Measurements from ENCODE around the gene FAM171A1. TPM values are rescaled to one million over a fixed set of nuclear protein-coding genes. Genes with fewer than 3 reads are reported as not detected.

Gene FAM171A1
- polyA plus RNA-seq, 1 of the 3 experiments (the other 2 are of a cell fraction) = 26.3 TPM

GRCh38 chr10:15197911-15198310 lies 173.2 kb downstream of the FAM171A1 start:
- ChIA-PET CTCF (no interaction called here), POLR2A (no interaction called here)
- H3K9me3 ChIP-seq = no peaks in the 10 kb centered on the region
- no peaks in the 10 kb centered on the region for H3K9me2 ChIP-seq
- H3K36me3 ChIP-seq (replicated peaks in 1 of 2; ENCODE audit: control insufficient read depth in 1 of 2, insufficient read depth in 2 of 2, low read length in 1 of 2) = no peaks in the 10 kb centered on the region
- H3K79me2 ChIP-seq (ENCODE audit: insufficient read depth) = no peaks in the 10 kb centered on the region
- H4K20me1 ChIP-seq (ENCODE audit: insufficient read depth) = no peaks in the 10 kb centered on the region
- H3K27ac ChIP-seq (ENCODE audit: low read depth in 2 of 2, low read length in 1 of 2) = peak overlapping the region in 1 of 2 experiments; percentile 63; a peak in 2 of 4 replicates
- H3K9ac ChIP-seq = no peak overlapping the region
- H3K4me1 ChIP-seq (ENCODE audit: control insufficient read depth in 1 of 2, insufficient read depth in 2 of 2, low read depth in 1 of 2, low read length in 1 of 2) = peaks cover 0 to 45% of the 10 kb centered on the region in 2 experiments; a peak in 3 of 4 replicates
- H3K4me3 ChIP-seq (ENCODE audit: low read depth in 2 of 2, low read length in 1 of 2) = no peak overlapping the region
- DNase-seq = no peak
- H3K27me3 ChIP-seq (ENCODE audit: insufficient read depth) = no peaks in the 10 kb centered on the region
- no peak overlapping the region for H2AFZ ChIP-seq (ENCODE audit: low read depth)
- TF ChIP-seq ZBTB33 (IDR thresholded peaks at IDR 0.05; ENCODE audit: borderline replicate concordance, low read depth) (no peak), TCF12 (IDR thresholded peaks at IDR 0.05) (0 out of 2 replicates have a peak, but pooled peaks have one; percentile 8), RXRA (IDR thresholded peaks at IDR 0.05; ENCODE audit: borderline replicate concordance, low read depth) (no peak), TEAD4 (IDR thresholded peaks at IDR 0.05; ENCODE audit: borderline replicate concordance, insufficient read depth) (no peak), IRF3 (IDR thresholded peaks at IDR 0.05; ENCODE audit: low read depth, low read length) (no peak)
- 76% methylated on average over 4 of the region's 4 CpGs for WGBS (ENCODE audit: low lambda C conversion rate)
- H3K4me2 ChIP-seq = peak overlapping the region; percentile 32; the same call in 1 of the 2 replicates
- peaks cover 36% of the 10 kb centered on the region for H3F3A ChIP-seq (replicated peaks; ENCODE audit: insufficient read depth)

GRCh38 chr10:15197276-15197675 lies 173.8 kb downstream of the FAM171A1 start:
- ChIA-PET CTCF (interaction anchor here (1.6 kb wide), 1 partner anchor 11 kb away, joined by 3 read pairs; no protein-coding TSS in a partner anchor), POLR2A (no interaction called here)
- Histone ChIP-seq H3K9me3 (no peaks in the 10 kb centered on the region), H3K79me2 (ENCODE audit: insufficient read depth) (no peaks in the 10 kb centered on the region), H3K9ac (no peak overlapping the region), H3K27me3 (ENCODE audit: insufficient read depth) (no peaks in the 10 kb centered on the region), H3K4me3 (ENCODE audit: low read depth in 2 of 2, low read length in 1 of 2) (no peak overlapping the region; a peak in 1 of 4 replicates), H3K27ac (ENCODE audit: low read depth in 2 of 2, low read length in 1 of 2) (peak overlapping the region in 1 of 2 experiments; percentile 63; a peak in 2 of 4 replicates), H3F3A (replicated peaks; ENCODE audit: insufficient read depth) (peaks cover 30% of the 10 kb centered on the region), H3K36me3 (replicated peaks in 1 of 2; ENCODE audit: control insufficient read depth in 1 of 2, insufficient read depth in 2 of 2, low read length in 1 of 2) (no peaks in the 10 kb centered on the region), H4K20me1 (ENCODE audit: insufficient read depth) (no peaks in the 10 kb centered on the region), H3K4me2 (peak overlapping the region; percentile 32; the same call in 1 of the 2 replicates), H2AFZ (ENCODE audit: low read depth) (no peak overlapping the region), H3K4me1 (ENCODE audit: control insufficient read depth in 1 of 2, insufficient read depth in 2 of 2, low read depth in 1 of 2, low read length in 1 of 2) (peaks cover 0 to 39% of the 10 kb centered on the region in 2 experiments; a peak in 3 of 4 replicates), H3K9me2 (no peaks in the 10 kb centered on the region)
- DNase-seq = no peak
- 42% methylated on average over 2 of the region's 2 CpGs for WGBS (ENCODE audit: low lambda C conversion rate)
- TF ChIP-seq RFX5 (IDR thresholded peaks at IDR 0.05; ENCODE audit: low read length) (no peak), IRF3 (IDR thresholded peaks at IDR 0.05; ENCODE audit: low read depth, low read length) (no peak), EP300 (IDR thresholded peaks at IDR 0.05; ENCODE audit: borderline replicate concordance in 1 of 2, low read depth in 1 of 2, low read length in 1 of 2) (peak in 1 of 2 experiments; percentile 64; a peak in 2 of 4 replicates), PBX3 (IDR thresholded peaks at IDR 0.05) (peak; percentile 64; the same call in 1 of the 2 replicates), MXI1 (IDR thresholded peaks at IDR 0.05; ENCODE audit: low read depth, low read length) (no peak), FOXJ3 (CRISPR knock-in tag; IDR thresholded peaks at IDR 0.05) (no peak), TCF12 (IDR thresholded peaks at IDR 0.05) (peak; percentile 74; the same call in 1 of the 2 replicates), TAF1 (IDR thresholded peaks at IDR 0.05; ENCODE audit: borderline replicate concordance, low read depth, low read length) (no peak), NRF1 (IDR thresholded peaks at IDR 0.05; ENCODE audit: low read depth, low read length) (no peak), GATA2 (CRISPR knock-in tag; IDR thresholded peaks at IDR 0.05) (no peak), YY1 (IDR thresholded peaks at IDR 0.05; ENCODE audit: low read depth) (no peak), TEAD4 (IDR thresholded peaks at IDR 0.05; ENCODE audit: borderline replicate concordance, insufficient read depth) (0 out of 2 replicates have a peak, but pooled peaks have one; percentile 14), CHD2 (IDR thresholded peaks at IDR 0.05; ENCODE audit: low read length, partially characterized antibody) (no peak), RCOR1 (IDR thresholded peaks at IDR 0.05; ENCODE audit: low read length) (no peak), FOSL2 (IDR thresholded peaks at IDR 0.05; ENCODE audit: borderline replicate concordance, low read depth) (peak; percentile 55; the same call in 1 of the 2 replicates), MEF2A (IDR thresholded peaks at IDR 0.05; ENCODE audit: borderline replicate concordance, low read depth) (peak; percentile 84), JUND (IDR thresholded peaks at IDR 0.05) (peak; percentile 65), ELF1 (IDR thresholded peaks at IDR 0.05) (no peak), USF1 (IDR thresholded peaks at IDR 0.05; ENCODE audit: borderline replicate concordance, low read depth) (no peak), RXRA (IDR thresholded peaks at IDR 0.05; ENCODE audit: borderline replicate concordance, low read depth) (peak; percentile 55; the same call in 1 of the 2 replicates)
